Panc1 (cell line): Measurements from ENCODE around the gene GPR119. TPM values are rescaled to one million over a fixed set of nuclear protein-coding genes. Genes with fewer than 3 reads are reported as not detected.

Experiments
- ATAC-seq: fragments of 200-7000 bp; cut with Tn5 transposase; 2 replicates; pipeline ENCODE4 v1.9.1; 2020; ENCODE audit warnings: mild to moderate bottlenecking, moderate library complexity
- BruUV-seq: library from RNA; stranded (reverse); fragments of 400-500 nt; replicated peaks from 2 replicates; lab custom pipeline; 2021; lab: Mats Ljungman, UMichigan
- CTCF ChIA-PET: fragments of 300-600 bp; sonication (Branson Sonifier 250); formaldehyde crosslinking; loops from one replicate; lab custom pipeline; 2022; ENCODE audit warnings: antibody characterized with exemption; lab: Charles Lee
- POLR2A ChIA-PET: fragments of 300-600 bp; sonication (Branson Sonifier 250); formaldehyde crosslinking; loops from one replicate; lab custom pipeline; 2022; ENCODE audit warnings: antibody characterized with exemption; lab: Charles Lee
- DNase-seq: peaks from one replicate; pipeline ENCODE4 v3.0.0-alpha.2; 2010; ENCODE audit warnings: low read depth, low spot score
- H3K27ac ChIP-seq: 2 replicates; pipeline ENCODE4 v1.5.1; 2011; ENCODE audit warnings: mild to moderate bottlenecking, low read length, inconsistent platforms
- H3K27me3 ChIP-seq: fragments of 200-500 bp; sonication (Bioruptor generic); 2 replicates; pipeline ENCODE4 v1.6.0; 2014; ENCODE audit warnings: low read length, inconsistent platforms; ENCODE audit not compliant: control insufficient read depth, insufficient read depth
- H3K36me3 ChIP-seq: fragments of 200-500 bp; sonication (Bioruptor generic); 2 replicates; pipeline ENCODE4 v1.5.1; 2014; ENCODE audit warnings: inconsistent platforms, mild to moderate bottlenecking, low read length, moderate library complexity; ENCODE audit not compliant: control insufficient read depth, insufficient read depth
- H3K4me1 ChIP-seq: 2 replicates; pipeline ENCODE4 v1.5.1; 2011; ENCODE audit warnings: inconsistent platforms, mild to moderate bottlenecking, low read length, moderate library complexity; ENCODE audit not compliant: control insufficient read depth, insufficient read depth
- H3K4me3 ChIP-seq, 2 experiments: 2 replicates each; pipeline ENCODE4 v1.5.1; 2011 to 2012; ENCODE audit warnings: low read depth in 2 of 2, low read length in 2 of 2, mild to moderate bottlenecking in 2 of 2, inconsistent platforms in 1 of 2, moderate library complexity in 1 of 2
- H3K9me3 ChIP-seq: fragments of 200-500 bp; sonication (Bioruptor generic); 2 replicates; pipeline ENCODE4 v1.5.1; 2014; ENCODE audit warnings: low read depth, mild to moderate bottlenecking, inconsistent platforms, low read length, moderate library complexity; ENCODE audit not compliant: control insufficient read depth, insufficient read depth
- CTCF ChIP-seq: fragments of 450-650 bp; IDR thresholded peaks from 2 replicates; pipeline ENCODE4 v1.5.1; 2017; ENCODE audit warnings: mild to moderate bottlenecking
- POLR2AphosphoS5 ChIP-seq: IDR thresholded peaks from 2 replicates; pipeline ENCODE4 v1.6.1; 2012; ENCODE audit warnings: mild to moderate bottlenecking, low read depth, low read length, moderate library complexity
- REST ChIP-seq, 2 experiments: IDR thresholded peaks; 2 replicates each; pipeline ENCODE4 v1.6.1; 2011 to 2012; ENCODE audit warnings: low read depth in 2 of 2, control low read depth in 1 of 2, low read length in 1 of 2, mild to moderate bottlenecking in 1 of 2, moderate library complexity in 1 of 2; ENCODE audit not compliant: insufficient read depth in 1 of 2
- SIN3A ChIP-seq: IDR thresholded peaks from 2 replicates; pipeline ENCODE4 v1.6.1; 2012; ENCODE audit warnings: low read depth, mild to moderate bottlenecking, low read length, moderate library complexity, borderline replicate concordance; ENCODE audit not compliant: insufficient read depth
- TCF7L2 ChIP-seq: IDR thresholded peaks from 2 replicates; pipeline ENCODE4 v1.6.1; 2011; ENCODE audit warnings: mild to moderate bottlenecking, low read depth, low read length, inconsistent platforms
- in situ Hi-C: cut with HindIII; loops from 2 replicates; pipeline ENCODE4 v1.10.0; 2016; ENCODE audit warnings: low sequenced_read_pairs, low pct_unique_long_range_greater_than_20kb
- intact Hi-C: fragments of 100-400 bp; cut with micrococcal nuclease; formaldehyde crosslinking; loops from one replicate; pipeline ENCODE4 v1.10.0; 2022; ENCODE audit not compliant: unreplicated experiment
- total RNA-seq: library from RNA; stranded (reverse); gene quantifications from one replicate; pipeline ENCODE4 v1.2.1, GENCODE V29; 2021; ENCODE audit not compliant: unreplicated experiment

Gene GPR119
- total RNA-seq, 1 experiment from 2014 or later = not detected

- ATAC-seq (no peak), DNase-seq (no peak)
- Histone ChIP-seq H3K4me1 (no peaks in the 10 kb centered on the region), H3K9me3 (no peaks in the 10 kb centered on the region), H3K27me3 (no peaks in the 10 kb centered on the region), H3K4me3 (no peak overlapping the region), H3K36me3 (no peaks in the 10 kb centered on the region; the same call in 1 of the 2 replicates), H3K27ac (no peak overlapping the region)
- no TSS peak for BruUV-seq
- CTCF ChIA-PET = no interaction called here
- POLR2A ChIA-PET = no interaction called here
- no peak for TF ChIP-seq CTCF
- TF ChIP-seq POLR2AphosphoS5 = no peak
- no peak for TF ChIP-seq REST (IDR thresholded peaks at IDR 0.05; ENCODE audit: insufficient read depth in 1 of 2, low read depth in 2 of 2, low read length in 1 of 2)
- TF ChIP-seq SIN3A = no peak
- no peak for TF ChIP-seq TCF7L2
- intact Hi-C loops = no loop called here
- in situ Hi-C loops = no loop called here
These were observed 33.9 kb downstream of the GPR119 start for GRCh38 chrX:130351567-130351966.

- H3K36me3 ChIP-seq = no peaks in the 10 kb centered on the region; the same call in 1 of the 2 replicates
- H3K4me1 ChIP-seq = no peaks in the 10 kb centered on the region
- no TSS peak for BruUV-seq
- no peak overlapping the region for H3K4me3 ChIP-seq
- TF ChIP-seq TCF7L2 = no peak
- TF ChIP-seq CTCF = no peak
- no peak for TF ChIP-seq REST (IDR thresholded peaks at IDR 0.05; ENCODE audit: insufficient read depth in 1 of 2, low read depth in 2 of 2, low read length in 1 of 2)
- TF ChIP-seq POLR2AphosphoS5 = no peak
- TF ChIP-seq SIN3A = no peak
- H3K9me3 ChIP-seq = no peaks in the 10 kb centered on the region
- no peak for DNase-seq
- no peaks in the 10 kb centered on the region for H3K27me3 ChIP-seq
- intact Hi-C loops (no loop called here), in situ Hi-C loops (no loop called here)
- no peak for ATAC-seq
- ChIA-PET CTCF (no interaction called here), POLR2A (no interaction called here)
- no peak overlapping the region for H3K27ac ChIP-seq
These were observed 38.2 kb downstream of the GPR119 start for GRCh38 chrX:130347321-130347720.
